Ovary (tissue), 3 donors: ENCODE results near the gene GNG8.

Experiments used
- CTCF ChIP-seq, 3 donors: fragments of 450-650 bp in 2 of 3; fragments of 200-600 bp in 1 of 3; IDR thresholded peaks; one replicate each; pipeline versions ENCODE4 v1.5.1 to v1.8.0; 2016 to 2022; ENCODE audit warnings: antibody characterized with exemption in 3 of 3, mild to moderate bottlenecking in 1 of 3
- EP300 ChIP-seq: sonication (generic); formaldehyde crosslinking; IDR thresholded peaks from one replicate; pipeline ENCODE4 v1.6.1; 2017; ENCODE audit warnings: antibody characterized with exemption
- POLR2A ChIP-seq: fragments of 450-650 bp; IDR thresholded peaks from one replicate; pipeline ENCODE4 v1.6.1; 2017; ENCODE audit warnings: antibody characterized with exemption, mild to moderate bottlenecking, moderate library complexity
- donor health status: DM: no; HTN: no; CAD: no.

DNA sequence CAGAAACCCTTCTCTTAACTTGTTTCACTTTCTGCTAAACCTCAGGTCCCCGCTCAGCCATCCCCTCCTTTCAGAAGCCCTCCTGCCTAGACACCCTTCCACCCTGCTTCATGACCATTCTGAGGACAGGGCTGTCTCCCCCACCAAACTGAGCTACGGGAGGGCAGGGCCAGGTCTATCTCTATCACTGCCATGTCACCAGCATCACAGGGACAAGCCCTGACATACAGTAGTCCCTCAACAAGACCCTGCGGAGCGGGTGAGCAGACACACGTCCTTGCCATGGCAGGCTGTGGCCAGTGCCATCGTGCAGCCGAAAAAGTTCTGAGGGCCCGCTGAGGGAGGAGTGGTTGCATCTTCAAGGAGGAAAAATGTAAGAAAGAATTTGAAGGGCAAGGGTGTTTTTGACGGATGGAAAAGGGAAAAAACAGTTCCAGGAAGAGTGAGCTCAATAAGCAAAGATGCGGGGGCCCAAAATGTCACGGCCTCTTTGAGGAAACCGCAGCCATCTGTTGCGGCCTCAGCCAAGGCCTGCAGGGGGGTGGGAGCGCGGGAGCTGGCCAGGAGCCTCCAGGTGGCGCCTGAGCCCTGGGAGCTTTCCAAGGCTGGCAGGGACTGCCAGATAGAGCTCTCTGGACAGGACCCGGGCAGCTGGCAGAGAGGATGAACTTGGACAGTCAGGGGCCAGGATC is 19.2 kb downstream of the GNG8 start:
- TF ChIP-seq CTCF (IDR thresholded peaks at IDR 0.05) (no peak), POLR2A (no peak), EP300 (no peak)
